Breast epithelium (tissue), 4 donors: Measurements from ENCODE around the gene ABR. TPM values are rescaled to one million over a fixed set of nuclear protein-coding genes. Genes with fewer than 3 reads are reported as not detected.

Experiments
- DNase-seq, 2 donors: peaks; one replicate each; pipeline ENCODE4 v3.0.0-alpha.2; 2019; ENCODE audit warnings: low spot score in 2 of 2
- H3K27ac ChIP-seq, 2 donors: fragments of 200-600 bp; sonication (generic) in 1 of 2; one replicate each; pipeline ENCODE4 v1.5.1; 2016 to 2019; ENCODE audit warnings: mild to moderate bottlenecking in 1 of 2
- H3K27me3 ChIP-seq, 2 donors: fragments of 200-600 bp; sonication (generic) in 1 of 2; one replicate each; pipeline versions ENCODE4 v1.5.1 to v1.6.0; 2017 to 2019; ENCODE audit warnings: control low read depth in 1 of 2, mild to moderate bottlenecking in 1 of 2
- H3K36me3 ChIP-seq: fragments of 200-600 bp; one replicate; pipeline ENCODE4 v1.5.1; 2019
- H3K4me1 ChIP-seq, 2 donors: fragments of 200-600 bp; sonication (generic); one replicate each; pipeline ENCODE4 v1.5.1; 2016 to 2019; ENCODE audit warnings: control low read depth in 1 of 2
- H3K4me3 ChIP-seq, 3 donors: fragments of 200-600 bp; sonication (generic); 1 replicate in 2 of 3; 2 replicates in 1 of 3; pipeline ENCODE4 v1.5.1; 2016 to 2019; ENCODE audit warnings: mild to moderate bottlenecking in 3 of 3, moderate library complexity in 2 of 3
- H3K9me3 ChIP-seq, 2 donors: fragments of 200-600 bp; sonication (generic) in 1 of 2; one replicate each; pipeline ENCODE4 v1.5.1; 2016 to 2019; ENCODE audit warnings: control low read depth in 1 of 2
- POLR2A ChIP-seq: fragments of 450-650 bp; IDR thresholded peaks from one replicate; pipeline ENCODE4 v1.6.1; 2016; ENCODE audit warnings: antibody characterized with exemption, mild to moderate bottlenecking, moderate library complexity
- POLR2AphosphoS5 ChIP-seq, 3 donors: sonication (generic); formaldehyde crosslinking; IDR thresholded peaks; one replicate each; pipeline ENCODE4 v1.6.1; 2017; ENCODE audit warnings: antibody characterized with exemption in 3 of 3
- intact Hi-C: fragments of 100-400 bp; cut with DNase I; formaldehyde crosslinking; loops from one replicate; pipeline ENCODE4 v1.15.1; 2023; ENCODE audit warnings: low total_unique reads
- total RNA-seq, 3 donors: library from RNA; depleted of rRNA; stranded (reverse); fragments of >200 nt; gene quantifications; one replicate each; pipeline ENCODE4 v1.1.0, GENCODE V29; 2016
- TF ChIP-seq, protein P1 (sequence below), 3 donors: fragments of 450-650 bp; IDR thresholded peaks; one replicate each; pipeline ENCODE4 v1.5.1; 2016 to 2017; ENCODE audit warnings: antibody characterized with exemption in 3 of 3, mild to moderate bottlenecking in 3 of 3, moderate library complexity in 3 of 3

The ABR gene
- total RNA-seq, 3 donors from 2014 or later: 63.5 to 77.0 (median 75.0) TPM

DNA sequence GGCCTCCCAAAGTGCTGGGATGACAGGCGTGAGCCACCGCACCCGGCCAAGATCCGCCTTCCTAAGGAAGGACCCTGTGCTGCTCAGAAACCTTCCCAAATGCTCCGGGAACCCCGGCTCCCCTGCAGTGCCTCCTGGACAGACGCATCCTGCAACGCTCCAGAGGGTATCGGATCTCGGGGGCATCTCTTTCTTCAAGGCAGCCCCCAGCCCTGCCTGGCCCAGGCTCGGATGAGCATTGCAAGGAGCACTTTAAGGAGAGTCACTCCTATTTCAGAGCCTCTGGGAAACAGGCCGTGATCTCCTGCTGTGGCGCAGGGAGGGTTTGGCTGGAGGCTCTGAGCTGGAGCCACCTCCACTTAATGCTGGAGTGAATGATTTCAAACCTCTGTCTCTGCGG, 17.2 kb upstream of the ABR start:
- Histone ChIP-seq H3K27ac (peak overlapping the region; percentile 45 to 88), H3K36me3 (no peaks in the 10 kb centered on the region), H3K4me3 (no peak overlapping the region), H3K9me3 (no peaks in the 10 kb centered on the region), H3K4me1 (no peaks in the 10 kb centered on the region), H3K27me3 (no peaks in the 10 kb centered on the region)
- TF ChIP-seq POLR2AphosphoS5 (IDR thresholded peaks at IDR 0.05) (no peak), POLR2A (no peak)
- TF ChIP-seq, protein P1, sequence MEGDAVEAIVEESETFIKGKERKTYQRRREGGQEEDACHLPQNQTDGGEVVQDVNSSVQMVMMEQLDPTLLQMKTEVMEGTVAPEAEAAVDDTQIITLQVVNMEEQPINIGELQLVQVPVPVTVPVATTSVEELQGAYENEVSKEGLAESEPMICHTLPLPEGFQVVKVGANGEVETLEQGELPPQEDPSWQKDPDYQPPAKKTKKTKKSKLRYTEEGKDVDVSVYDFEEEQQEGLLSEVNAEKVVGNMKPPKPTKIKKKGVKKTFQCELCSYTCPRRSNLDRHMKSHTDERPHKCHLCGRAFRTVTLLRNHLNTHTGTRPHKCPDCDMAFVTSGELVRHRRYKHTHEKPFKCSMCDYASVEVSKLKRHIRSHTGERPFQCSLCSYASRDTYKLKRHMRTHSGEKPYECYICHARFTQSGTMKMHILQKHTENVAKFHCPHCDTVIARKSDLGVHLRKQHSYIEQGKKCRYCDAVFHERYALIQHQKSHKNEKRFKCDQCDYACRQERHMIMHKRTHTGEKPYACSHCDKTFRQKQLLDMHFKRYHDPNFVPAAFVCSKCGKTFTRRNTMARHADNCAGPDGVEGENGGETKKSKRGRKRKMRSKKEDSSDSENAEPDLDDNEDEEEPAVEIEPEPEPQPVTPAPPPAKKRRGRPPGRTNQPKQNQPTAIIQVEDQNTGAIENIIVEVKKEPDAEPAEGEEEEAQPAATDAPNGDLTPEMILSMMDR (IDR thresholded peaks at IDR 0.05): no peak
- intact Hi-C loops: no loop called here
- DNase-seq: no peak

DNA sequence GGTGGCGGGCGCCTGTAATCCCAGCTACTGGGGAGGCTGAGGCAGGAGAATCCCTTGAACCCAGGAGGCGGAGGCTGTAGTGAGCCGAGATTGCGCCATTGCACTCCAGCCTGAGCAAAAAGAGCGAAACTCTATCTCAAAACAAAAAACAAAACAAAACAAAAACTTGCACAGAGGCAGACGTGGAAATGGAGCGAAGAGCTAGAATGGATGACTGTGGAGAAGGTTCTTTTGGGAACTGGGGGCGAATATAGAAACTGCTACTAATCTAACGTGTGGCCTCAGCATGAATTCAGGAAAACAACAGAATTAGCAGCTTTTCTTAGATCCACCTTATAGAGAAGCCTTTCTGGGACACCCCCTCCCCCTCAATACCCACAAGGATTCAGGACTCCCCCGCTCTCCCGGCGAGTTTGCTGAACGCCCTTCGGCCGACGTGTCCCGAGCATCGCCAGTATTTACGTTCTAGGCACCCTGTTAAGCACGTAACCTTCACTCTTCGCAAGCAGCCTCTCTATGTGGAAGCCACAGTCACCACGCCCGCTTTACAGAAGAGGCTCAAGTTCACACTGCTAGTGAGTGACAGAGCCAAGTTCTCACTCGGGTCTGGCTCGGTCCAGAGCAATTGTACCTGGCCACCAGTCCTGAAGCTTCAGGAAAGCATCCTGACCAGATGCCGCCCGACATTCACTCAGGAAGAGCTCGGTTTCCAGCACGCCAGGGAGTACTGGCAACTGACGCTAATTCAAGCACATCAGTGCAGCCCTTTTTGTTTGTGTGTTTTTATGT, 13.3 kb upstream of the ABR start:
- Histone ChIP-seq H3K9me3 (no peaks in the 10 kb centered on the region), H3K36me3 (no peaks in the 10 kb centered on the region), H3K27ac (no peak overlapping the region), H3K4me3 (no peak overlapping the region), H3K27me3 (no peaks in the 10 kb centered on the region), H3K4me1 (peaks cover 0 to 7% of the 10 kb centered on the region in 2 donors)
- intact Hi-C loops: no loop called here
- TF ChIP-seq, protein P1 (IDR thresholded peaks at IDR 0.05): no peak
- no peak for TF ChIP-seq POLR2AphosphoS5 (IDR thresholded peaks at IDR 0.05)
- TF ChIP-seq POLR2A: no peak
- no peak for DNase-seq

DNA sequence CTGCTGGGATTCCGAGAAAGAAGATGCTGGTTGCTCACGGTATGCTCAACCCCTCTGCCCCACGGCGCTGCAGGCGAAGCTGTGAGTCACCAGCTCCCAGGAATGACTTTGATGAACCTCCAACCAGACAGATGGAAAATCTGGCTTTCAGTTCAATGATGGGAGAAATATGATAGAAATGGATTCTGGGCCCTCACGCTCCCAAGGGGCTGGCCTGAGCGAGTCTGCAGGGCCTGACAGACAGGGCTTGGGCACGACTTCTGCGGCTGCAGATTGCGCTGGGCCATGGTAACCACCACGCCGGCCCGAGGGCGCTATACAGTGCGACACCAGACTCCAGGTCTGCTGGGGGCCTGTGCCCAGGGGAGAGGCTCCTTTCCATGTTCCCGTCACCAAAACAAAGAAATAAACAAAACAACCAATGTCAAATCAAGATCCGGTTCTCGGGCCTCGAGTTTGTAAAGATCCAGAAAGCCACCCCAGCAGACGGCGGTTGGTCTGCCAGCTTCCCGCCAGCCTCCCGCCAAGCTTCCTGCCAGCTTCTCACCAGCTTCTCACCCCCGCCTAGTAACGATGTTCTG, 11.1 kb upstream of the ABR start:
- H3K36me3 ChIP-seq: no peaks in the 10 kb centered on the region
- H3K27ac ChIP-seq: no peak overlapping the region
- intact Hi-C loops: no loop called here
- peaks cover 0 to 7% of the 10 kb centered on the region in 2 donors for H3K4me1 ChIP-seq
- H3K9me3 ChIP-seq: no peaks in the 10 kb centered on the region
- H3K27me3 ChIP-seq: no peaks in the 10 kb centered on the region
- TF ChIP-seq POLR2AphosphoS5 (IDR thresholded peaks at IDR 0.05) (no peak), POLR2A (no peak)
- TF ChIP-seq, protein P1 (IDR thresholded peaks at IDR 0.05): no peak
- no peak for DNase-seq
- H3K4me3 ChIP-seq: no peak overlapping the region

DNA sequence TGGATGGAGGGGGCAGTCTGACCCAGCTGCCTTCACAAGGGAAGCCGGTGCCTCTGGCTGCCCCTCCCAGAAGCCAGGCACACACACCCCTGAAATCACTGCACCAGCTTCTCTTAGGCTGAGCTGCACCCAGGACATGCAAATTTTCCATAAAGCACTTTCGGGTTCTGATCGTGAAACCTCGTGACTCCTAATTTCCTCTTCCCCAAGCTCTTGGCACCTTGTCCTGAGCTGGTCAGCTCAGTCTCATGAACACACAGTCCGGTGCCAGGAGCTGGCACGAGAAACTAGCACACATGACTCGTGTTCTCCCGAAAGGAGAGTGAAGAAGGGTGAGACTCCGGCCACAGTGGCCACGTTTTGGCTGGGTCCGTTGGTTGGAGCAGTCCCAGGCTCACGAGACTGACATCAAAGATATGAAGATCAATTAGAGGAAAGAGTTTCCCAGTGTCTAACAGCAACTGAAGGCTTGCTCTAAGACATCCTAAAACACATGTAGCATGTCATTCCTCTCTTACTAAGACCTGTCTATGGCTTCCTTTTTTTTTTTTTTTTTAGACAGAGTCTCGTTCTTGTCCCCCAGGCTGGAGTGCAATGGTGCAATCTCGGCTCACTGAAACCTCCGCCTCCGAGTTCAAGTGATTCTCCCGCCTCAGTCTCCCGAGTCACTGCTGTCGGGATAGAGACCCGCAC, 9.2 kb upstream of the ABR start:
- H3K36me3 ChIP-seq: no peaks in the 10 kb centered on the region
- intact Hi-C loops: loop anchor here (10.0 kb wide), 1 partner anchor 64 kb away; no protein-coding TSS in a partner anchor
- peak; percentile 81 to 93 for DNase-seq
- H3K27me3 ChIP-seq: no peaks in the 10 kb centered on the region
- H3K4me3 ChIP-seq: peak overlapping the region in 2 of 3 donors; percentile 5 to 48
- H3K9me3 ChIP-seq: no peaks in the 10 kb centered on the region
- peaks cover 0 to 7% of the 10 kb centered on the region in 2 donors for H3K4me1 ChIP-seq
- peak overlapping the region; percentile 83 to 85 for H3K27ac ChIP-seq
- TF ChIP-seq, protein P1 (IDR thresholded peaks at IDR 0.05): no peak
- TF ChIP-seq POLR2A: no peak
- TF ChIP-seq POLR2AphosphoS5 (IDR thresholded peaks at IDR 0.05): peak; percentile 85 to 95 (median 89)
